Skin of body (tissue), 2 donors: Measurements from ENCODE around the gene LRRC45. TPM values are rescaled to one million over a fixed set of nuclear protein-coding genes. Genes with fewer than 3 reads are reported as not detected.
A peak's percentile ranks its signal among the peaks of the same experiment; 100 is the strongest.

Experiments used
- DNase-seq: peaks from one replicate; lab custom pipeline; 2025; lab: John Stamatoyannopoulos, UW
- total RNA-seq: library from RNA; depleted of rRNA; stranded (reverse); fragments of >200 nt; gene quantifications from one replicate; pipeline ENCODE4 v1.2.3, GENCODE V29; 2014

The LRRC45 gene
- total RNA-seq, 1 donor from 2014 or later = 8.6 TPM

DNA sequence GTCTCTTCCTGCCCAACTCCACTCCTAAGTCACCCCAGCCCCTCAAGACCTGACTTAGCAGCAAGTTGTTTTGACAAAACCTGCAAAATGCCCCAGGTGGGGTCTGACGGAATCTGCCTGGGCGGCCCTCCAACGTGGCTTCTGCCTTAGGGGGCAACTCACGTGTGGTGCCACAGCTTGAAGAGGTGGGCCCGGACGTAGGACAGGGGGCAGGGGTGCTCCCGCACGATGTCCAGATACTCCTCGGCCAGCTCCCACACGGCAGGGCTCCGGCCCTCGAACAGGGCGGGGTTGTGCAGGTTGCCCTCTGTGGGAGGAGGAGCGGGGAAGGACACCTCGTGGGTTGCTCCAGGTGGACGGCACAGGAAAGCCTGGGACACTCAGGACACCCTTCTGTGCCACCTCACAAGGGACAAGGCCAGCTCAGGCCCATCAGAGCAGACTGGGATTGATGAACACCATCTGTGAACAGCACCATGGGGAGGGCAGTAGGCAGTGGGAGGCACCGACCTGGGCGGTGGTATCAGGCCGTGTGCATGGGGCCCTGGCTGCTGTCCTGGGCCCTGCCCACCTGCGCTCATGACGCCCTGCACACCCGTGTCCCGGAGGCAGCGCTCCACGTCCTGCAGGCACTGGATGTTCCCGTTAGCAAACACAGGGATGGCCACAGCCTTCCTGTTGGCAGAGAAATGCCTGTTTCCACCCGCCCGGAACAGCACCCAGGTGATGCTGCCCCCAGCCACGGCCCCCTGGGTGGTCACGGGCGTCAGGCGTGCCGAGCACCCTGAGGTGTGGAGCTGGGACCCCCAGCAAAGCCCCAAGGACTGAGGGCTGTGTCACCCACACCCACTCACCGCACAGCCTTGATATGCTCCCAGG, 38.2 kb downstream of the LRRC45 start:
- DNase-seq = no peak

DNA sequence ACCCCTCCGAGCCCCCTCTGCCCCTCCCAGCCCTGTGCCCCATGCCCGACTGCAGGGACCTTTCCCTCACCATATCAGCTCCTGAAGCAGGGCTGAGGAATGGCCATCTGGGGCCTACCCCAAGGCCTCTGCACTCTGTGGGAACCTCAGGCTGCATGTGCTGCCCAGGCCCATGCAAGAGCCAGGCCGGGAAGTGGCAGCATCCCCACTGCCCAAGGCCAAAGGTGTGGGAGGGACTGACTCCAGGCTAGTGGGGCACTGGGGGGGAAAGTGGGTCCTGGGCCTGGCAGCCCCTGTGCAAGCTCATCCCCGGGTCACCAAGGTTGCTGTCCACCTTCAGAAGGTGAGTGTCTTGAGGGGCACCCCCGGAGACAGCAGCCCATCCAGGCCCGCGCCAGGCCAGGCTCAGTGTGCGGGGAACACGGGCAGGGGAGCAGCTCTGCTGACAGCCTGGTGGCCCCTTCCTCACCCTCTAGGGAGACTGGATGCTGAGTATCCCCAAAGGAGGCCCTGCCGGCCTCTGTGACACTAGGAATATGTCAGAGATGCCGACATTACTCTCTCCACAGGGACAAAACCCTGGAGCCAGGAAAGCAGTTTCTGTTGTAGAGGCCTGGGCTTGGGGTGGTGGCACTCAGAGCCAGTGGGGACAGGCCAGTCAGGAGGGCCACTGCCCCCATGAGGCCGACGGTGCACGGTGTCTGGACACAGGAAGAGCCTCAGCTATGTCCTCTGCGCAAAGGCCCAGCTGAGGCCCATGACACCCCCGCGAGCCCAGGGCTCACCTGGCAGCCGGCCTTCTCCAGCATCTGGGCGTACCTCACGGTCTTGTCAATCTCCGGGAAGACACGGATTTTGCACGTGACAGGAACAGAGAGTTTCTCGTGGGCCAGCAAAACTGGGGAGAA, 39.2 kb downstream of the LRRC45 start:
- DNase-seq = no peak

DNA sequence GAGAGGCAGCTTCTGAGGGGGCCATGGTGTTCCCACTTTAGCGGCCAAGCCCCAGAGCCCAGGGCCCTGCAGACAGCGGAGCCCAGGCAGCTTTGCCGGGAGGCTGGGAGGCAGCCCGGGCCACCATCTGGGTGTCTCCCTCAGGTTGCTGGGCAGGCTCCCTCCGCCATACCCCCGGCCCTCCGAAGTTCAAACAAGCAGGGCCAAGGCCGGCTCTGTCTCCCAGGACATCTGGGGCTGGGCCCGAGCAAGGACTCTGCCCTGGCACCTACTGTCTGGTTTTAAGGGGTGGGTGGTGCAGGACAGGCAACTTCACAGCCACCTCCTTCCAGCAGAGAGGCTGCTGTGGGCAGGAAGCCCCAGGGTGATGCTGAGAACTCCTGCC, 39.9 kb downstream of the LRRC45 start:
- no peak for DNase-seq

DNA sequence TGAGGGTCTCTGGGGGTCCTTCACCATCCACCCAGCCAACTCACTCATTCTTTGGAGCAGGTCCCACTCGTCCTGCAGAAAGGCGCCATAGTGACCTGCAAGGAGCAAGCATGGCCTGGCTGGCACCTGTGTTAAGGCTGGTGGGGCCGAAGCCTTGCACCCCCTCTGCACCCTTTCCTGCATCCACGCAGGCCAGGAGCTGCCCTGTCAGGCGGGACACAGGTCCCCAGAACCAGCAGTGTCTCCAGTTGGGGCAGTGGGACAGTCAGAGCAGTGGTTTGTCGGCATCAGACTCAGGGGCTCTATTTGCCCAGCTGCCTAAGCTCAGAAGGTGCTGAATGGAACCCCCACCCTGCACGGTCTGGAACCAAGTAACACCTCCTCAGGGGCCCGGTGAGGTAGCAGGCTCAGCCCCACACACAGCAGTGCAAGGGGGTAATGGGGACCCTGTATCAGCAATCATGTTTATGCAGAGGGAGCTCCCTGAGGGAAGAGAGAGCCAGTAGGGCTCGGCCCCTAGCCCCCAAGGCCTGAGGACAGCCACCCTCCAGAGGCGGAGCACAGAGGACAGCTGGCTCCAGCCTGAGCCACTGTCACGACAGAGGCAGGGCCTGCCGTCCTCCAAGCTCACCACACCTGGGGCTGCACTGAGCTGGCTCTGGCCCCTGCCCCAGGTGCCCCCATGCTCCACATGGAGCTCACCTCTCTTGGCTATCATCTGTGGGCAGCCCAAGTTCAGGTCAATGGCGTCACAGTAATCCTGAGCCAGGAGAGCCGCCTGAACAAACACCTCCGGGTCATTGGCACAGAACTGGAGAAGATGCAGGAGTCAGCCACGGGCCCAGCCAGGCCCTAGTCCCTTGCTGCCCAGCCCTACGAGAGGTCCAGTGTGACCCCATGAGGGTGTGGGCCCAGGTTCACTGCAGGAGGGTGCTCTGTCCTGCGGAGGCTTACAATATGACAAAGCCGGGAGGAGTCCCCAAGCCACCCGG, 40.6 kb downstream of the LRRC45 start:
- no peak for DNase-seq

DNA sequence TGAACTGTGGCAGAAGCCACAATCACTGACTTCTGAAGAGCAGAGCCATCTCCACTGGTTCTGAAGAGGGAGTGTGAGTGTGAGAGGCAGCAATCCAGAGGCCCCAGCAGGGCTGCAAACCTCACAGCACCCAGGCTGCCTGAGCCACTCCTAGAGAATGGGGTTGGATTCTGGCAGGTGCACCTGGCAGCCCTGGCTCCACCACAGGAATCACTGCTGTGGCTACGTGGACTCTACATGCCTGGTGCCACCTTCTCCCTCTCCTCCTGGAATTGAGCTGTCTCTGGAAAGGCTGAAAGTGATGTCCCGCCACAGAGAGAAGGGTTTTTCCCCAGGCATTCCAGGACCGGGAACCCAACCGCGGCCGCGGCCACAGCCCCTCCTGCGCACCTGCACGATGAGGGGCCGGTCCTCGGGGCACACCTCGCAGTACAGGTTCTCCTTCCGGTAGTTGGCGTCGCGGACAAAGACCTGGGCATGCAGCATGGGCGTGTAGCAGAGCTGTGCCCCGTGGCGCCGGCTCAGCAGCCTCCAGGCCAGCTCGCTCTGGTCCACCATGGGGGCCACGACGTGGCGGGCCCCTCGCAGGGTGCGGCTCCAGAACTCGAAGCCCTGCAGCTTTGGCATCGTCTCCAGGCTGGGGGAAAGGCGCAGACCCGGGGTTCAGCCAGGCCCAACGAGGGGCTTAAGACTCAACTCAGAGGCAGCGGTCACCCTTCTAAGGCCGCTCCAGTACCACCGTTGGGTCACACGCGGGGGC, 41.5 kb downstream of the LRRC45 start:
- DNase-seq = no peak

DNA sequence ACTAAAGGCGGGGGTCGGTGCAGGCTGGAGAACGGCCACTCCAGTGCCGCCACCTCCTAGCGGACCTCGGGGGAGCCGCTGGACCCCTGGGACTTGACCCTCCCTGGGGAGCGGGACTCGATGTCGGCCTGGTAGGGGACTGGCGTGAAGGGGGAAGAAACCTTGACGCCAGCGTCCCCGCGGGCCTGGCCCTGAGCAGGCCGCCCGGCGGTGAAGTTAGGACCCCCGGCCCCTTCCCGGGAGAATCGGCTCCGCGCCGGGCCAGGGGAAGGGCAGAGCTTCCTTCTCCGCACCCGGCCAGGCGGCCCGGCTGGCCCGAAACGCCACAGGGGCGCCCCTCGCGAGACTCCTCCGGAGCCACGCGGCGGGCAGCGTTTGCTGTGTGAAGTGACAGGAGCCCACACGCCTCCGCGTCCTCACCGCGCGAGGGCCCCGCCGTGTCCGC, 42.1 kb downstream of the LRRC45 start:
- no peak for DNase-seq

DNA sequence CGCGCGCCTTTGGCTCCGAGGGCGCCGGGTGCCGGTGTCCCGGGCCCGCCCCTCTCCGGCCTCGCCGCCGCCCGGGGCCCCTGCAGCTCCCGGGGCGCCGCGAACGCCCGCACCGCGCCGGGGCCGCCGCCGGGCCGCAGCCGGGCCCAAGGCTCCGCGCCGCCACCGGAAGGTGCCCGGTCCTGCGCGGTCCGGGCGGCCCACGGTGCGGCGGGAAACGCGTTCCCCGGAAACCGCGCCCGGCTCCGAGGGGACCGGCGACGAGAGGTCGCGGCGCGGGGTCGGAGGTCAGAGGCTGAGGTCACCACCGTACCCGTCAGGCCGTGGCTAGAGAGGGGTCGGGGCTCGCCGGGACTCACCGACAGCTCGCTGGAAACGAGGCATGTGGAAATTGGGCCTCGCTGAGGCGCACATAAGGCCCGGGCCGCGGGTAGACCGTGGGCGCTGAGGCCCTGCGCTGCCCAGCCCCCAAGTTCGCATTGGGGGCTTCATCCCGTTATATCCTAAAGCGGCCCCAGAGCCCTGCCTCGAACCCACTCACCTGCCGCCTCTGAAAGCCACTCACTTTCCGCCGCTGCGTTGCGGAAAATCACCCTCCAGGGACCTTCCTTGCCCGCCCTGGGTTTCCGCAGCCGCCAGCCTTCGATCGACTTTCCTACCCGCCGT, 42.7 kb downstream of the LRRC45 start, which contains the start of gene DUS1L:
DUS1L (minus strand) TSS at position 167 of the 666 bp plus-strand sequence. CDS start 745 bp downstream, outside the sequence.
- peak; percentile 36 for DNase-seq

DNA sequence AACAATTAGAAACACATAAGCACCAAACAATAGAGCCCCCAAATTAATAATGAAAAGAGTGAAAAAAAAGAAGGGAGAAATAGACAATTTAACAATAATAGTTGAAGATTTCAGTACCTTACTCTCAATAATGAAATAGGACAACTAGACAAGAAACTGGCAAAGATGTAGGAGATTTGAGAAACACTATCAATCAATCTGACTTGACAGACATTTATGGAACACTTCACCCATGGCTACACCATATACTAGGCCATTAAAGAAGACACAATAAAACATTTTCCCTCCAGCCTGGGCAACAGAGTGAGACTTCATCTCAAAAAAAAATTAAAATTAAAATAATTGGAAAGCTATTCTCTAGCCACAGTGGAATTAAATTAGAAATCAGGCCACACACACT, 47.5 kb downstream of the LRRC45 start:
- no peak for DNase-seq

DNA sequence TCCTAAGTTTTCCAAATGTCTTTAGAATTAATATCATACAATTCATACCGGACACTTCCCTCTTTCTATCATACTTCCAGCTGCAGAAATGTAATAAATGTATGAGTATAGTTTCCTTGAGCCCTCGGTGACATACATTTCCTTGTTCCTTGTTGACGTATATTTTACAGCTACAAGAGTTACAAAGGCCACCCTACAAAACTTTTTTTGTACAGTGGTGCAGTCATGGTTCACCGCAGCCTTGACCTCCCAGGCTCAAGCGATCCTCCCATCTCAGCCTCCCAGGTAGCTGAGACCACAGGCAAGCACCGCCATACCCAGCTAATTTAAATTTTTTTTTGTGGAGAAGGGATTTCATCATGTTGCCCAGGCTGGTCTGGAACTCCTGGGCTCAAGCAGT, 49.7 kb downstream of the LRRC45 start:
- DNase-seq = no peak

DNA sequence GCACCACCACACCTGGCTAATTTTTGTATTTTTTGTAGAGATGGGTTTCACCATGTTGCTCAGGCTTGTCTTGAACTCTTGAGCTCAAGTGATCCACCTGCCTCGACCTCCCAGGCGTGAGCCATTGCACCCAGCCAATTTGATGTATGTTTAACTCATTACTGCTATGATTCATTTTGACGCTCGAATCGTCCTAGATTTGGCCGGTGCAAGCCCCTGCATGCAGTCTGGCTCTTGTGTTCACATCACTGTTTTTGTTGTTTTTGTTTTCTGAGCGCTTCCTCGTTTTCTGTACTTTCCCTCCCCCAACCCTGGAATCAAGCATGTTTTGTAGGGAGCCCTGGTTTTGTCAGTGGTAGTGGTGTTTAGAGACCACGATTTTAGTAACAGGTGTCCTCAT, 50.3 kb downstream of the LRRC45 start:
- DNase-seq = no peak

DNA sequence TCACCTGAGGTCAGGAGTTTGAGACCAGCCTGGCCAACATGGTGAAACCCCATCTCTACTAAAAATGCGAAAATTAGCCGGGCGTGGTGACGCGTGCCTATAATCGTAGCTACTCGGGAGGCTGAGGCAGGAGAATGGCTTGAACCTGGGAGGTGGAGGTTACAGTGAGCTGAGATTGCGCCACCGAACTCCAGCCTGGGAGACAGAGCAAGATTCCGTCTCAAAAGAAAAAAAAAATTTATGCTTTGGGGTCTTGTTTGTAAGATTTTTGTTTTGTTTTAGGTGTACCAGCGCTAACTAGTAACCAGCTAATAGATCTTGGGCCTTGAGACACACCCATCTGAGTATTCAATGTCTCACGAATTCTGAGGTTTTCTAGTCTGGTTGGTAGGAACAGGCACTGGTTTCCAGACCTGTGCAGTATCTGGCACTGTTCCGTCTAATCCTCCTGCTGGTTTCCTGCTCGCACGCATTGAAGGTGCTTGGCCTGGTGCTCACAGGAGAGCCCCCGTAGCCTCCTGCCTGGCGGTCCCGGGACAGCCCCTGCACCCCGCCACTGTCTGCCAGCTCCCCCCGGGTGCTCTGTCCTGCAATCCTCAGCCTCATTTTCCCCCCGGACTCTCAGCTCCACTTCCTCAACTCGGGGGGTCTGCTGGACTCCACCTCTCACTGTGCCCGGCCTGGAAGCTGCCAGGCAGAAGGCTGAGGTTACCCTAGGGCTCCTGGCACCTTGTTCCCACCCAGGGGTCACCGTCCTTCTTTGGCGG, 53.1 kb downstream of the LRRC45 start:
- no peak for DNase-seq

DNA sequence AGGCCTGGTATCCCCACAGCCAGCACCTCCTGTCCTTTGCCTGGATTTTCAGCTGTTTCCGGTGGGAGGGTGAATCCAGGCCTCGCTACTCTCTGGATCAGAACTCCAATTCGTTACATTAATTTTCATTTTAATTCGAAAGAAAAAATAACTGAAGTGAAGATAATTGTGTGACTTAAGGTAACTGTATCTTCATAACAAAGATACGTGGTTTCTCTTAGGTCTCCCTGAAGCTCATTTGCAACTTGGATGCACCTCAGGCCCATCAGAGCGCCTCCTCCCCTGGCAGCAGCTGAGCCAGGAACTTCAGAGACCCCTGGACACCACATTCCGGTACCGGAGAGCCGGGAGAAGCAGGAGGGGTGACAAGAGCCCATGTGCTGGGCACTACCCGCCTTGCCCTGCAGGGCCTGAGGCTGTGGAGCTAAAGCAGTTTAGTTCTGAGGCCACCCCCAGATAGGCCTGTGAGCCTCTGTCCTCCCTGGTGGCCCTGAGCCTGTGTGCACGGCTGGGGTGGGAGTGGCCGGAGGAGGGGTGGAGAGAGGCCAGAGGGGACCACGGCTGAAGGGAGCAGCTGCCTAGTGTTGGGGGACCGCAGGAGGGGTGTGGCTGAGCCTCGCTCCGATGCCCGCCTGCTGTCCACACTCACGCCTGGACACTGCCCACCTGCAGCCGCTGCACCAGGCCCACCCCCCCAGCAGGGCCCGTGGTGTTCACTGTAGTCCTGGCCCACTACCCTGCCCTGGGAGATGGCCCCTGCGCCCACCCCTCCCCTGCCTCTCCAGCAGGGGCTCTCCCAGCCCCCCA, 53.9 kb downstream of the LRRC45 start:
- DNase-seq = no peak

DNA sequence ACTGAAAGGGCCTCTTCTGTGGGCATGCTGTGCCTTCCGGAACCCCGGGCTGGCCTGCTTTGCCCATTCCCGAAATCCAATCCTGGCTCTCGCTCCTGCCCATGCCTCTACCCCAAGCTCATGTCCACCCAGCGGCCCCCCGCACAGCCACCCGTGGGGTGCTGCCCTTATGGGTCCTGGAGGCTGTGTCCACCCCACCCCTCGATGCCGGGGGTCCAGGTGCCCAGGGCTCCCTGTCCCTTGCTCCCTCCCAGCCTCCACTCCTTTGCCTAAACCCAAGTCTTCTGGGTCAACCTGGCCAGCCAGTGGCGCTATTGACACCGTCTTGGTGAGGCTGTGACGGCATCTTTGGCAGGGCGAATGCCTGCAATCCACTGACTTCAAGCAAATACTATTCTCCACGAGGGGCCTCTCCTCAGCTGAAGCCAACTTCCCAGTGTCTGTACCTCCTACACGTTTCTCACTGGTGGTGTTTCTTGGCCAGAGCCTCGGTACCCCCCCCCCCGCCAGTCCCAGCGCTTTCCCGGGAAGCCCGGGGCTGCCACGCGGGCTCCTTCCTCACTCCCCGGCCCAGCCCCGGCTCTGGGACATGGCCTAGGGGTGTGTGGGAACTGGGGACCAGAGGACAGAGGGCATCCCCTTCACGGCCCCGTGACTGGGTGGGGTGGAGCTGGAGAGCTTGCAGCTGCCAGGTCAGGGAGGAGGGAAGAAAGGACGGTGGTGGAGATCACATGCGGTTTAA, 54.7 kb downstream of the LRRC45 start:
- DNase-seq = no peak

DNA sequence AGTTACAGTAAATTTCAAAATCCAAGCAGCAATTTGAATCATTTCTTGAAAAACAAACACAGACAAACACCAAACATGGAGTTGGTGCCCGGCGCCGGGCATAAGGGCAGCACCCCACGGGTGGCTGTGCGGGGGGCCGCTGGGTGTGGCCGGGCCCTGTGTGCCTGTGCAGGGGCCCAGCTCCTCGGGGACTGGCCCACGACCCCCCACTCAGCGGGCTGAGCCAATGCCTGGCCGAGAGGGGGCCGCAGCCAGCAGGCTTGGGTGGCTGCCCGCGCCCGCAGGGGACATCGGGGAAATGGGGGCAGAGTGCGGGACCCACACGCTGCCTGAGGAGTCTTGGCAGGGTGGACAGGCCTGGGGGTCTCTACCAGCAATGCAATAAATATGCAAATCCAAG, 55.3 kb downstream of the LRRC45 start:
- DNase-seq = no peak

DNA sequence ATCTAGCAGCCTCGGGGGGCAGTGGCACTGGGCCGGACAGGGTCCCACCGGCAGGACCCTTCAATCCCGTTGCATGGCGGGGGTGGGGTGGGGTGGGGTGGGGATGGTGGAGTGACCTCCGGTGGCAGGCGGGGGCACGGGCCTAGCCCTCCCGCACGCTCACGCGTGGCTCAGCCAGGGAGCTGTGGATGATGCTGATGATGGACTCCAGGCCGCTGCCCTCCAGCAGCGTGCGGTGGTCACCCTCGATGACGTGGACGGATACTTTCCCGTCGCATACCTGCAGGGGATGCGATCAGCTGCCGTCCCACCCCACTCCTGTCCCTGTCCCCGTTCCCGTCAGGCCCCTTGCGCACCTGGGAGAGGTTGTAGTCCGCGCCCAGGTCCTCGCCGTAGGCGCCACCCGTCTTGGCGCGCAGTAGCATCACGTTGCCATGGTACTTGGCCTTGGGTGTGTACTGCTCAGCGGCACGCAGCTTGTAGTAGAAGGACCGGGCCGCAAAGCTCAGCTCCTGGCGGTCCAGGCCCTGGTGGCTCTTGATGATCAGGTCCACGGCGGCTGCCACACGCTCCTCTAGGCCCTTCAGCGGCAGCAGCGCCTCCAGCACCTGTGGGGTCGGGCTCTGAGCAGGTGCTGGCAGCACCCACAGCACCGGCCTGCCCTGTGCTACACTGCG, 56.0 kb downstream of the LRRC45 start:
- no peak for DNase-seq

DNA sequence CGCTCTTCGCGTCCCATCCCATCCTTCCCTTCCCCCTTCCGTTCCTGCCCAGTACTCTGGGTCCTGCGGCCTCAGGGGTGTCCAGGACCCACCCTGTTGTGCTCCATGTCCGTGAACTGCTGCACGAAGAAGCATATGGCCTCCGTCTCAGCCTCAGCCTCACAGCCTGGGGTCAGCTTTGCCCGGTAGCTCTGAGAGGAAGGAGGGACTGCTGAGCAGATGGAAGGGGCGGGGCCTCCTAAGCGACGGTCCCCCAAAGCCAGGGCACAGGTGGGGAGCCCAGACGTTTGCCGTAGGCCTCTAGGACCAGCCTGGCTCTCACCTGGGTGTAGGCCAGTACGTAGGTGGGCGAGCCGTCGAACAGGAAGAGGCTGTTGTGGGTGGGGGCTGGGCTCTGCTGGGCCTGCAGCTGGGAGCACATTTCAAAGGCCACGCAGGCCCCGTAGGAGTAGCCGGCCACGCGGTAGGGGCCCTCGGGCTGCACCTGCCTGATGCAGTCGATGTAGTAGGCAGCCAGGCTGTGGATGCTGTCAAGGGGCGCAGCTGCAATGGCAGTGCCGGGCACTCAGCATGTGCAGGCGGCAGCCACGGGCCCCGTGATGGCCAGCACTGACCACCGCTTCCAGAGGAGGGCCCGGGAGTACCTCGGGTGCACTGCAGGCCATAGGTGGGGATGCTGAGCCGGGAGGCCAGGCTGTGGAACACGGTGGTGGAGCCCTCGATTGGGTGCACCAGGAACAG, 57.1 kb downstream of the LRRC45 start:
- no peak for DNase-seq
